ENCODE measurements around the gene MITF. TPM values are rescaled to one million over a fixed set of nuclear protein-coding genes. Genes with fewer than 3 reads are reported as not detected.

MITF gene
- total RNA-seq, 1 donor from 2014 or later: 28.0 TPM

- DNase-seq (ENCODE audit: low spot score): no peak
Observed at GRCh38 chr3:69961706-69962439, 222.6 kb downstream of the MITF start.

- no peak for DNase-seq (ENCODE audit: low spot score)
Observed at GRCh38 chr3:69963643-69964042, 224.4 kb downstream of the MITF start.

GRCh38 chr3:69967156-69967555, 227.9 kb downstream of the MITF start:
- DNase-seq (ENCODE audit: low spot score): no peak

DNA sequence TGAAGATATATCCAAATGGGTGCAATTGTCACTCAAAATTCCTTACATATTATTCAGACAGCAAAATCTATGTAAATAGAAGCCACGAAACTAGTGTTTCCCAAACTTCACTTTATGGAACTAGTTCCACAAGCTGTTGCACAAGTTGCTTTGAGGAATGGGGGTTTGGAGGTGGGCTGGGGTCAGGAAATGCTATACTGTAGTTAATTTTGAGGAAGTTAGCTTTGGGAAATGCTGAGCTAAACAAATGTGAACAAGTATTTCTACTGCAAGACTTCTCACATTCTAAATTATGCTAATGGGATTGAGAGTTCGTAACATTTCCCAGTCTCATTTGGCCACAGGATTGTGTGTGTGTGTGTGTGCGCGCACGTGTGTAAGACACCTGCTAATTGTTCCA, 231.6 kb downstream of the MITF start:
- no peak for DNase-seq (ENCODE audit: low spot score)

DNA sequence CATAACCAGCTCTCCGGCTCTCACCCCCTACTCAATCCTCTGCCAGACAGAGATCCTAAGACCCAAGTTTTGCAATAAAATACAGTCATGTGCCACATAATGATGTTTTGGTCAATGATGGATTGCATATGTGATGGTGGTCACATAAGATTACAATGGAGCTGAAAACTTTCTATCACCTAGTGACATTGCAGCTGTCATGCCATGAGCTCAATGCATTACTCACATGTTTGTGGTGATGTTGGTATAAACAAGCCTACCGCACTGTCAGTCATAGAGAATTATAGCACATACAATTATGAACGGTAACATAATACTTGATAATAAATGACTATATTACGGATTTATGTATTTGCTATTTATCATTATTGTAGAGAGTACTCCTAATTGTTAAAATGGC, 233.4 kb downstream of the MITF start:
- no peak for DNase-seq (ENCODE audit: low spot score)

DNA sequence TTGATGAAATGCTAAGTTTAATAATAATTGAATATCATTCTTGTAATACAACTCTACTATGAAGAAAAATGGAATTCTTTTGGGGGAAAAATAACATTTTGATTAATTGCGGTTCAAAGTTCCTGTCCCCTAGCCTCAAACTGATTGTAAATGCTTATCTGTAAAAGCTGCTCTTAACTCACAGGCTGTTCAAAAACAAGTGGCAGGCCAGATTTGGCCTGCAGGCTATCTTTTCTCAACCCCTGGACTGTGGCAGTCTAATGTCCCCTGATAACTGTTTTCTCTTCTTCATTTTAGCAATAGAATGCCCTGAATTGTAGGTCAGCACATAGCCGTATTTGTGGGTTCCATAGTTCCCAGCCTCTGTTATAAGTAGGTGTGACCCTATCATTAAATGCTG, 236.8 kb downstream of the MITF start:
- DNase-seq (ENCODE audit: low spot score): no peak

- DNase-seq (ENCODE audit: low spot score): no peak
Observed at GRCh38 chr3:69983546-69984265, 244.4 kb downstream of the MITF start.

DNA sequence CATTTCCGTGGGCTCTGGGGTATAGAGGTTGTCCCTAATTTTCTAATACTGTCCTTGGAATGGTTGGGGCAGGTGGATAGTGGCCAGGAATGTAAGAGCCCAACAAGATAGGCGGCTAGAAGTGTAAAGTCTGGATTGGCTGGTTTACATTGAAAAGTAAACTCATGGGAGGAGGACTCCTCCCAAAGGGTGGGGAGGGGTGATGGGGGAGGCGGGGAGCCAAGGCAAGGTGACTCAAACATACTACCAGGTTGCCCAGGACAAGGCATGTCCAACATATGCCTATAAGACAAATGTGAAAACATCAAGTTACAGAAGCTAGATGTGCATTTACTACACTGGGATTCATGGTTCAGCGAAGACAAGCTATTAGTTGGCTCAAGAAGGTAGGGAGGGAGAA, 246.0 kb downstream of the MITF start:
- no peak for DNase-seq (ENCODE audit: low spot score)

- no peak for DNase-seq (ENCODE audit: low spot score)
Observed at GRCh38 chr3:69986419-69986818, 247.2 kb downstream of the MITF start.

DNA sequence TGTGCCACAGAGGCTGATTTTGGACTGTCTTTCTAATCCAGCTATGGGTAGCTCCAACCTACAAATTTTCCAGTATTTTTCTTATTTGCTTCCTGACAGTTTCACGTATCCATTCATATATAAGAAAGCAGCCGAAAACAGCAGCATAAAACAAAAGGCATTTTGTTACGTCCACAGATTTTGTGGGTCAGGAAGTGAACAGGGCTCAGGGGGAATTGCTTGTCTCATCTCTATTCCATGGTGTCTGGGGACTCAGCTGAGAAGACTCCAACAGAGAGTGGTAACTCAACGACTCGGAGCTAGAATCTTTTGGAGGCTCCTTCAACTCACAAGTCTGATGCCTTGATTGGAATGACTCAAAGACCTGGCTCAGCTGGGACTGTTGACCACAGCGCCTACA, 248.6 kb downstream of the MITF start:
- DNase-seq (ENCODE audit: low spot score): no peak

GRCh38 chr3:69993757-69994156, 254.5 kb downstream of the MITF start:
- no peak for DNase-seq (ENCODE audit: low spot score)

GRCh38 chr3:69994919-69995318, 255.7 kb downstream of the MITF start:
- no peak for DNase-seq (ENCODE audit: low spot score)

DNA sequence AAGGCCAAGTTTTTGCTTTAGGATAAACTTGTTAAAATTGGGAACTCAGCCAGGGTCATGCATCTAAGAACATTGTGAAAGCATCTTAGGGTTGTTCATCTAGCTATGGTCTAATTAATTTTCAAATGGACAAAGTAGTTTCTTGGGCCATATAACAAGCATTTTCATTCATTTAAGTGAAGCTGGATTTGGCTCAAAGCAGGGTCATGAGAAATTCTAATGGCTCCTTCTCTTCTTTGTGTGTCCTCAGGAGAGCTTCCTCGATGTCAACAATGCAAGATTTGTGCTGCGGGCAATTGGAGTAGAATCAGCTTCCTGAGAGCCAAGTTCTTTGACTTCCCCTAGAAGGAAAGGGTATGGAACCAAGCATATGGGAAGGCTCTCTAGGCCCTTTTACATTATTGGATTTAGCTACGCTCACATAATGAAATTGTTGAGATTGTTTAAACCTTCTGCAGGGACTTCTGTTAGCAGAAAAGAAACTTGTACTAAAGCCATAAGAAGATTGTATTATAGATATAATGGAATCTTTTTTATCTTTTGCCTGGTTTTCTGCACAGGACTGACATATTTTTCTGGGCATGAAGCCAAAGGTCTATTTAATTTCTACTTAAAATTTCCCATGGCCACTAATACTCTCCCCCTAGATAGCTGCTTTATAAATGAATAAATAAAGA, 258.5 kb downstream of the MITF start:
- DNase-seq (ENCODE audit: low spot score): no peak

- no peak for DNase-seq (ENCODE audit: low spot score)
Observed at GRCh38 chr3:69998759-69999139, 259.5 kb downstream of the MITF start.

- no peak for DNase-seq (ENCODE audit: low spot score)
Observed at GRCh38 chr3:69999140-70000027, 260.1 kb downstream of the MITF start, which contains the start of gene SAMMSON. Gene SAMMSON, plus strand, starts transcription at chr3:69999733.

- no peak for DNase-seq (ENCODE audit: low spot score)
Observed at GRCh38 chr3:70000028-70000410, 260.8 kb downstream of the MITF start.

- DNase-seq (ENCODE audit: low spot score): no peak
Observed at GRCh38 chr3:70000563-70001081, 261.4 kb downstream of the MITF start.

DNA sequence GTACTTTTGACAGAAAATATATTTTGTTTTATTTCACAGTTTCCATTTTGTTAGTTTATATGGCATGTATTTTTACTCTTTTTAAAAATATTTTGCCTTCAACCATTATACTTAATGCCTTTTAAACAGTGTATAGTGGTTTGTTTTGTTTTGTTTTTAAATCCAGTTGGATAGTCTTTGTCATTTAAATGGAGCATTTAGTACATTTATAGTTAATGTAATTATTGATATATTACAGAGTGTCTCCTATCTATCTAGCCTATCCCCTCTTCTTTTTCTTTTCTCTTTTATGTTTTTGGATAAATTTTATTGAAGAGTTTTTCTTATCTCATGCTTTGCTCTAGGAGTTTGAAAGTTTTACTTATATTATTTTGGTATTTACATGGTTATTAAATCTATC, 263.9 kb downstream of the MITF start:
- DNase-seq (ENCODE audit: low spot score): no peak

DNA sequence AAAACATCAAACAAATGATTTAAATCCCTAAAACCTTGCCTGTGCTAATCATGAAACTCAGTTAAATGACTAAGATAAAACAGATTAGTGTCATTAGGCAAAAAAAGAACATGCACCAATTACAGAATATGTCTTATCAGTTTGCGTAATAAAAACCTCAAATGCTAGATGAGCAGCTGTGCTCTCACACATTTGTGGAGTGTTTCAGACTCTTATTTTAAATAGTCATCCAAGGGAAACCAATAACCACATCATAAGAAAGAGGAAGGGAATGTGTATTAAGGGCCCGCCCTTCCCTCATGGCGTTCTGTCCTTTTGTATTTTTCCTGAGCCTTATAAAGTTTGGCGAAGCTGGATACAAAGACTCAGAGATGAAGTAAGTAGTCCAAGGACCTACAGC, 266.8 kb downstream of the MITF start:
- DNase-seq (ENCODE audit: low spot score): no peak

DNA sequence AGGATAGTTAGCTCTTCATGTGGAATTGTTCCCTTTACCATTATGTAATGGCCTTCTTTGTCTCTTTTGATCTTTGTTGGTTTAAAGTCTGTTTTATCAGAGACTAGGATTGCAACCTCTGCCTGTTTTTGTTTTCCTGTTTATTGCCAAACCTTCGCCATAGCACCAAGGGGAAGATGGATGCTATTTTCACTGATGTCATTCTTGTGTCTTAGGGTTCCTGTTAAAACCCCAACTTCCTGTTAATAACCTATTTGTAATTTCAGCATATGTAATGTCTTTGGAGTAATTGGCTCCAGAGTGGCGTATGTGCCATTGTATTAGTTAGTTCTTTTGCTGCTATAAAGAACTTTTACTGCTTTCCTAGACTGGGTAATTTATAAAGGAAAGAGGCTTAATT, 271.1 kb downstream of the MITF start:
- no peak for DNase-seq (ENCODE audit: low spot score)

DNA sequence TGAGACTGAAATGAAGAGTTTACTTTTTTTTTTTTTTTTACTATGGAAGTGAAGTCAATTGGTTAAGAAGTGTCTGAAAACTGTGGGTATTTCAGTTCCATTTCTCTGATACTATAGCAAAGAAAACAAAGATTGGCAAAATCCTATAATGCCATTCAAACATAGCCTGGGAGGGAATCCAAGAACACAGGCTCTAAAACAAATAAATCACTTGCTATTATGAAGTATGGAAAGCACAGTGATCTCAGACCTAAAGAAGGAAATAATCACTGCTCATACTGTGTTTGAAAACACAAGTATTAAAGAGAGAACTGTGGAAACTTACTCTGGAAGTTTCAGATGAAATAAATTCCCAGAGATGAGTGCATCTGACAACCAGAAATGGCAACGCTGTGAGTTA, 272.3 kb downstream of the MITF start:
- no peak for DNase-seq (ENCODE audit: low spot score)

Data from ureter (tissue), 1 donor.